ENCODE measurements around the gene SPECC1L. TPM values are rescaled to one million over a fixed set of nuclear protein-coding genes. Genes with fewer than 3 reads are reported as not detected.

Gene SPECC1L
- total and polyA plus RNA-seq, 10 donors: 5.0 to 65.4 (median 41.5) TPM

DNA sequence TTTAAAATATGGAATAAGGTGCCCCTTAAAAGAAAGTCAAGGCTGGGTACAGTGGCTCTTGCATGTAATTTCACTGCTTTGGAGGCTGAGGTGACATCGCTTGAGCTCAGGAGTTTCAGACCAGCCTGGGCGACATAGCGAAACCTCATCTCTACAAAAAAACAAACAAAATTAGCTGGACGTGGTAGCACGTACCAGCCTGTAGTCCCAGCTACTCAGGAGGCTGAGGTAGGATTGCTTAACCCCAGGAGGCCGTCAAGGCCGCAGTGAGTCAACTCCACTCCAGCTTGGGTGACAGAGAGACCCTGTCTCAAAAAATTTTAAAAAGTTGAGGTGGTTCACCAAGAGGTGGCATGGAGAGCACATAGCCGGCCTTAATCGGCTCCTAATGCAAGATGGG lies 139.1 kb downstream of the SPECC1L start:
- H3K27me3 ChIP-seq (replicated peaks in 1 of 7): no peaks in the 10 kb centered on the region
- intact Hi-C loops (cut with DNase I; ENCODE audit: low total_unique reads): no loop called here
- peaks cover 0 to 94% (median 18%) of the 10 kb centered on the region in 6 donors for H3K36me3 ChIP-seq
- H3K9me3 ChIP-seq: no peaks in the 10 kb centered on the region
- DNase-seq: no peak
- 72 to 88% (median 81%) methylated on average over 9 of the region's 9 CpGs for WGBS, 5 donors
- H3K4me3 ChIP-seq: no peak overlapping the region
- peaks cover 2 to 59% (median 21%) of the 10 kb centered on the region in 6 donors for H3K4me1 ChIP-seq
- no peak for TF ChIP-seq POLR2A (IDR thresholded peaks at IDR 0.05)
- TF ChIP-seq, protein P1, sequence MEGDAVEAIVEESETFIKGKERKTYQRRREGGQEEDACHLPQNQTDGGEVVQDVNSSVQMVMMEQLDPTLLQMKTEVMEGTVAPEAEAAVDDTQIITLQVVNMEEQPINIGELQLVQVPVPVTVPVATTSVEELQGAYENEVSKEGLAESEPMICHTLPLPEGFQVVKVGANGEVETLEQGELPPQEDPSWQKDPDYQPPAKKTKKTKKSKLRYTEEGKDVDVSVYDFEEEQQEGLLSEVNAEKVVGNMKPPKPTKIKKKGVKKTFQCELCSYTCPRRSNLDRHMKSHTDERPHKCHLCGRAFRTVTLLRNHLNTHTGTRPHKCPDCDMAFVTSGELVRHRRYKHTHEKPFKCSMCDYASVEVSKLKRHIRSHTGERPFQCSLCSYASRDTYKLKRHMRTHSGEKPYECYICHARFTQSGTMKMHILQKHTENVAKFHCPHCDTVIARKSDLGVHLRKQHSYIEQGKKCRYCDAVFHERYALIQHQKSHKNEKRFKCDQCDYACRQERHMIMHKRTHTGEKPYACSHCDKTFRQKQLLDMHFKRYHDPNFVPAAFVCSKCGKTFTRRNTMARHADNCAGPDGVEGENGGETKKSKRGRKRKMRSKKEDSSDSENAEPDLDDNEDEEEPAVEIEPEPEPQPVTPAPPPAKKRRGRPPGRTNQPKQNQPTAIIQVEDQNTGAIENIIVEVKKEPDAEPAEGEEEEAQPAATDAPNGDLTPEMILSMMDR (IDR thresholded peaks at IDR 0.05 in 8 of 11, conservative IDR thresholded peaks at IDR 0.05 in 3 of 11): no peak
- no peak for TF ChIP-seq POLR2AphosphoS5 (IDR thresholded peaks at IDR 0.05)
- H3K27ac ChIP-seq: no peak overlapping the region

DNA sequence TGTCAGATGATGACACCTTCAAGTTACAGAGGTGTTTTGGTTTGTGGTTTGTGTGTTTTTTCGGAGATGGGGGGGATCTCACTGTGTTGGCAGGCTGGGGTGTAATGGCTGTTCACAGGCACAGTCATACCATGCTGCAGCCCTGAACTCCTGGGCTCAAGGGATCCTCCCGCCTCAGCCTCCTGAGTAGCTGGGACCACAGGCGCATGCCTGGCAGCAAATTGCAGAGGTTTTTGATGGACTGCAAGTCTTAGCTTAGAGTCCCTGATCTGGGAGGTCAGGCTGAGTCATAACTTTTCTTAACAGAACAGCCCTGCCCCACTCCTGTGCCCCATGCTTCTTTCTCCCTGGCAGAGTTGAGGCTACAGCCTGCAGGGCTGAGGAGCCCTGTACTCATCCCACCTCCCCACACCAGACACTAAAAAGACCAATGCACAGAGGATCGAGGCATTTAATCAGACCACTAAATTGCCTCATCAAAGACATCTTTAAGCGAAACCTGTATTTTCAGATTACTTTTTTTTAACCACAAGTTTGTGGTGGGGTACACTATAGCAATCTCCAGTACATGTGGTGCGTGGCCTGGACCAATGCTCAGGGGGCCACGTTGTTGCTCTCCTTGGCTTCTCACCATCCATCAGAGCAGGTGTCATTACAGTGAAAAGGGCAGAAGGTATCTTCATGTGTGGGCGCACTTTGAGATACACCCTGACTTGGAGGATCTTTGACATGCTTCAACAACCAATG lies 139.7 kb downstream of the SPECC1L start:
- intact Hi-C loops (cut with DNase I; ENCODE audit: low total_unique reads): no loop called here

DNA sequence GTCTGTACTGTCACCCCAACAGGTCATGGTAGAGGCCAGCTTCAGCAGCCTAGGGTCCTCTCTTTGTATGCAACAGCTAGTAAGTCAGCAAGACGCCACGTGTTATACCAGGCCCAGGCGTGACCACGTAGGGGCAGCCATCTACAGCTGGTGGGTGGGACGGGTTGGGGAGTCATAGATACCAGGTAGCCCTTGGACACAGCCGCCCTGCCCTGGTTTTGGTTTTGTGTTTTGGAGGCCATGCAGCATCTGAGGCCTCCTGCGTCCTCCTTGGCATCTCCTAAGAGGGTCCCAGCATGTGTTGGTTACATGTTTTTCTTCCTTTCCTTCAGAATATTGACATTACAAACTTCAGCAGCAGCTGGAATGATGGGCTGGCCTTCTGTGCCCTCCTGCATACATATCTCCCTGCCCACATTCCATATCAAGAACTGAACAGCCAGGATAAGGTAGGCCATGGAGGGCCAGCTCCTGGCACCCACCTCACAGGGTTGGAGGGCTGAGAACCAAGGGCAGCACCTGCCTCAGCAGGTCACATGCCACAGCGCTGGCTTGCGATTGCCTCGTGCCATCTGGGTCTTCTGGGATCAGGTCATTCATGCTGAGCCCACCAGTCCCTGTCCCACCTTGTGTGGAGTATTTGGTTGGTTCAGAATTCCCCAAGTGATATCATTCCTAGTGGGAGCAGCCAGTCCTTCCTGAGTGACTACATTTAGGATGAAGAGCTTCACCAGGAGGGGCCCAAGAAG lies 140.8 kb downstream of the SPECC1L start:
- Histone ChIP-seq H3K9me3 (no peaks in the 10 kb centered on the region), H3K27ac (no peak overlapping the region), H3K27me3 (replicated peaks in 1 of 7) (no peaks in the 10 kb centered on the region), H3K4me3 (no peak overlapping the region), H3K36me3 (peaks cover 0 to 99% (median 34%) of the 10 kb centered on the region in 6 donors), H3K4me1 (peaks cover 2 to 43% (median 18%) of the 10 kb centered on the region in 6 donors)
- WGBS, 5 donors: 82 to 100% (median 92%) methylated on average over 8 to 10 of the region's 10 CpGs
- no peak for DNase-seq
- intact Hi-C loops (cut with DNase I; ENCODE audit: low total_unique reads): no loop called here
- TF ChIP-seq POLR2AphosphoS5 (IDR thresholded peaks at IDR 0.05): no peak
- TF ChIP-seq, protein P1 (IDR thresholded peaks at IDR 0.05 in 8 of 11, conservative IDR thresholded peaks at IDR 0.05 in 3 of 11): no peak
- no peak for TF ChIP-seq POLR2A (IDR thresholded peaks at IDR 0.05)

More for the DNA sequence above, 139.7 kb downstream of the SPECC1L start:
- DNase-seq: no peak
- Histone ChIP-seq H3K9me3 (no peaks in the 10 kb centered on the region), H3K27ac (no peak overlapping the region), H3K4me3 (no peak overlapping the region), H3K4me1 (peaks cover 2 to 54% (median 20%) of the 10 kb centered on the region in 6 donors), H3K36me3 (peaks cover 0 to 94% (median 24%) of the 10 kb centered on the region in 6 donors), H3K27me3 (replicated peaks in 1 of 7) (no peaks in the 10 kb centered on the region)
- TF ChIP-seq, protein P1 (IDR thresholded peaks at IDR 0.05 in 8 of 11, conservative IDR thresholded peaks at IDR 0.05 in 3 of 11): no peak
- TF ChIP-seq POLR2A (IDR thresholded peaks at IDR 0.05) (no peak), POLR2AphosphoS5 (IDR thresholded peaks at IDR 0.05) (no peak)
- 71 to 81% (median 78%) methylated on average over 8 of the region's 8 CpGs for WGBS, 5 donors

DNA sequence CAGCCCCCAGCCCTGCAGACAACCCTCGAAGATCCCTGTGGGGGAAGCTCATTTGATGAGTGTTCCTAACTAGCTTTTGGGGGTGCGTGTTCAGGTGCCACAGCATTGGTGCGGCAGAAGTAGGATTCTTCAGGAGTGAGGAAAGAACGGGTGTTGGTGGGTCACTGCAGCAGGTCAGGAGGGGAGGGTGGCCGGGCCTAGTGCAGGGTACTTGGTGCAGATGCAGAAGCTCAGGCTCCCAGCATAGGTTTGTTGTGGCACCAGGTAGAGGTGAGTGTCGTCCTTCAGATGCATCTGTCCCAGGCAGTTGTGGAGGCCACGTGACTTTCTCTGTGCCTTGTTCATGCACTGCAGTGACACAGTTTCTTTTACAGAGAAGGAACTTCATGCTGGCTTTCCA lies 141.6 kb downstream of the SPECC1L start:
- no peak for DNase-seq
- Histone ChIP-seq H3K9me3 (no peaks in the 10 kb centered on the region), H3K4me1 (peaks cover 0 to 34% (median 12%) of the 10 kb centered on the region in 6 donors), H3K27ac (no peak overlapping the region), H3K4me3 (no peak overlapping the region), H3K36me3 (peaks cover 0 to 99% (median 37%) of the 10 kb centered on the region in 6 donors), H3K27me3 (replicated peaks in 1 of 7) (no peaks in the 10 kb centered on the region)
- 73 to 97% (median 92%) methylated on average over 6 to 7 of the region's 7 CpGs for WGBS, 5 donors
- intact Hi-C loops (cut with DNase I; ENCODE audit: low total_unique reads): no loop called here
- TF ChIP-seq POLR2A (IDR thresholded peaks at IDR 0.05) (no peak), POLR2AphosphoS5 (IDR thresholded peaks at IDR 0.05) (no peak)
- TF ChIP-seq, protein P1 (IDR thresholded peaks at IDR 0.05 in 8 of 11, conservative IDR thresholded peaks at IDR 0.05 in 3 of 11): no peak
